ENCODE measurements around the gene MTHFD1L. TPM values are rescaled to one million over a fixed set of nuclear protein-coding genes. Genes with fewer than 3 reads are reported as not detected.

Gene MTHFD1L
- total RNA-seq, 4 donors from 2014 or later = 2.4 to 19.2 (median 8.0) TPM

DNA sequence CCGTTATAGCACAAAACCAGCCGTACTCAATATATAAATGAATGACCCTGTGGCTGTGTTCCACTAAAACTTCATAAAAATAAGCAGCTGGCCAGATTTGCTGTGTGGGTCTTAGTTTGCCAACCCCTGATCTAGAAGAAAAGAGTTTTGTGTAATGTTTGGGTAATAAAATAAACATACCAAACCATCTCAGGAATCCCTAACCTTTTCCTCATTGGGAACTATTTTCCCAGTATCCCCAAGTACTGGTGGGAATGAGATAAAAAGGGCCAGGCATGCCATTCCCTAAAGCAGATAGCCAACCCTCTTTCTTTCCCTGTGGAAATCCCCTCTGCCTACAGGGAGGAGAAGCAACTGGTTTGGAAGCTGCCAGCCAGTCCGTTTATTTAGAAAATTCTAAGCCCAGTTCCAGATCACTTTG is 205.1 kb downstream of the MTHFD1L start:
- Histone ChIP-seq H3K4me3 (peak overlapping the region in 2 of 4 donors; percentile 16 to 45), H3K27me3 (no peaks in the 10 kb centered on the region), H3K36me3 (no peaks in the 10 kb centered on the region), H3K9me3 (no peaks in the 10 kb centered on the region), H3K27ac (peak overlapping the region in 3 of 4 donors; percentile 59 to 84 (median 79)), H3K4me1 (peaks cover 0 to 45% (median 17%) of the 10 kb centered on the region in 3 donors)
- intact Hi-C loops (cut with DNase I) = no loop called here
- DNase-seq = no peak
- TF ChIP-seq POLR2A (IDR thresholded peaks at IDR 0.05) = no peak
- TF ChIP-seq, protein P1, sequence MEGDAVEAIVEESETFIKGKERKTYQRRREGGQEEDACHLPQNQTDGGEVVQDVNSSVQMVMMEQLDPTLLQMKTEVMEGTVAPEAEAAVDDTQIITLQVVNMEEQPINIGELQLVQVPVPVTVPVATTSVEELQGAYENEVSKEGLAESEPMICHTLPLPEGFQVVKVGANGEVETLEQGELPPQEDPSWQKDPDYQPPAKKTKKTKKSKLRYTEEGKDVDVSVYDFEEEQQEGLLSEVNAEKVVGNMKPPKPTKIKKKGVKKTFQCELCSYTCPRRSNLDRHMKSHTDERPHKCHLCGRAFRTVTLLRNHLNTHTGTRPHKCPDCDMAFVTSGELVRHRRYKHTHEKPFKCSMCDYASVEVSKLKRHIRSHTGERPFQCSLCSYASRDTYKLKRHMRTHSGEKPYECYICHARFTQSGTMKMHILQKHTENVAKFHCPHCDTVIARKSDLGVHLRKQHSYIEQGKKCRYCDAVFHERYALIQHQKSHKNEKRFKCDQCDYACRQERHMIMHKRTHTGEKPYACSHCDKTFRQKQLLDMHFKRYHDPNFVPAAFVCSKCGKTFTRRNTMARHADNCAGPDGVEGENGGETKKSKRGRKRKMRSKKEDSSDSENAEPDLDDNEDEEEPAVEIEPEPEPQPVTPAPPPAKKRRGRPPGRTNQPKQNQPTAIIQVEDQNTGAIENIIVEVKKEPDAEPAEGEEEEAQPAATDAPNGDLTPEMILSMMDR (IDR thresholded peaks at IDR 0.05) = no peak
- WGBS, 2 donors = 57 to 75% methylated on average over 3 of the region's 3 CpGs

DNA sequence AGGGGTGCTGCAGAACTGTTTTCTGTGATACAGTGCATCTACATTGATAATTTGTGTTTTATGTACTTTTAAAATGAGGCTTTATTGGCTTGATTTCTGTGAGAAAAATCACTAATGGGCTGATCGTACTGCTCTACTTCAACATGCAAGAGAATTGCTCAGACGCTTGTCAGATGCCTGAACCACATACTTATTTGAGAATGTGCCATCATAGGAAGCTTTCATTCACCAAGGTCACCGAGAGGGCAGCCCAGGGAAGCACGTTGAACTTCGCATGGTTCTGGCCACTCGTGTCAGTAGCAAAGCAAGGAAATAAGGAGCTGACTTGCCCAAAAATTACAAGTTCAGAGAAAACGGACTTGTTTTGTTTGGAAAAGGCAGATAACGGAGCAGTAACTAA is 205.8 kb downstream of the MTHFD1L start:
- no peaks in the 10 kb centered on the region for H3K27me3 ChIP-seq
- WGBS, 2 donors = 51 to 69% methylated on average over 8 of the region's 8 CpGs
- H3K4me1 ChIP-seq = peaks cover 0 to 50% (median 17%) of the 10 kb centered on the region in 3 donors
- H3K4me3 ChIP-seq = peak overlapping the region in 2 of 4 donors; percentile 16 to 45
- TF ChIP-seq, protein P1 (IDR thresholded peaks at IDR 0.05) = no peak
- H3K9me3 ChIP-seq = no peaks in the 10 kb centered on the region
- H3K36me3 ChIP-seq = no peaks in the 10 kb centered on the region
- H3K27ac ChIP-seq = peak overlapping the region in 3 of 4 donors; percentile 59 to 84 (median 79)
- intact Hi-C loops (cut with DNase I) = no loop called here
- no peak for DNase-seq

DNA sequence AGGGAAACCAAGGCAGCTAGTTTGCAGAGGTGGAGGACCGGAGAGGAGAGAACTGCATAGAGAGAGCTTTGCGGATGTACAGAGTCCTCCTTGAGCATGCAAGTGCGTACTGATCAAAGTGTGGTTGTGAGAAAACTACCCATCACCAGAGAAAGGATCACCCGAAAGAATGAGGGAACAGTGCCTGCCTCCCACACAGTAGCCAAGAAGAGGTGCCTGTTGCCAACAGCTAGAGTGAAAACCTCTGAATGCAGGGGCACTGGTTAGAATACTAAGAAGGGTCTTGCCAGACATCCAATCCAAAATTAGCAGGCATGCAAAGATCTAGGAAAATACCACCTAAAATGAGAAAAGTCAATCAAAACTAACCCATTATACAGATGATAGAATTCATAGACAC is 207.6 kb downstream of the MTHFD1L start:
- Histone ChIP-seq H3K36me3 (no peaks in the 10 kb centered on the region), H3K27me3 (no peaks in the 10 kb centered on the region), H3K27ac (no peak overlapping the region), H3K9me3 (no peaks in the 10 kb centered on the region), H3K4me3 (no peak overlapping the region), H3K4me1 (peaks cover 0 to 37% (median 8%) of the 10 kb centered on the region in 3 donors)
- WGBS, 2 donors = 68 to 82% methylated on average over 3 to 4 of the region's 4 CpGs
- intact Hi-C loops (cut with DNase I) = no loop called here
- TF ChIP-seq, protein P1 (IDR thresholded peaks at IDR 0.05) = no peak
- no peak for TF ChIP-seq POLR2A (IDR thresholded peaks at IDR 0.05)
- no peak for DNase-seq

DNA sequence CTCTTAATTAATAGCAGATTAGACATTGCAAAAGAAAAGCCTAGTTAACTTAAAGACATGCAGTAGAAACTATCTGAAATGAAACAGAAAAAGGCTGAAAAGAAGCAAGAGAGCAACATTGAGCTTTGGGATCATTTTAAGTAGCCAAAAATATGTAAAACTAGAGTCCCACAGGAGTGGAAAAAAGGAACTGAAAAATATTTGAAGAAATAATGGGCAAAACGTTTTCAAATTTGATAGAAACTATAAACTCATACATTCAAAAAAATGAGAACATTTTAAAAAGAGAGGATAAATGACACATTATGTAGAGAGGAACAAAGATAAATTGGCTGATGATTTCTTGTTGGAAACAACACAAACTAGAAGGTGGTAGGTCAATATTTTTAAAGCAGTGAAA is 208.2 kb downstream of the MTHFD1L start:
- 31% methylated on average over 1 of the region's 1 CpG for WGBS, 2 donors
- DNase-seq = no peak
- peaks cover 0 to 31% (median 4%) of the 10 kb centered on the region in 3 donors for H3K4me1 ChIP-seq
- intact Hi-C loops (cut with DNase I) = no loop called here
- H3K4me3 ChIP-seq = no peak overlapping the region
- H3K9me3 ChIP-seq = no peaks in the 10 kb centered on the region
- no peaks in the 10 kb centered on the region for H3K36me3 ChIP-seq
- no peak overlapping the region for H3K27ac ChIP-seq
- TF ChIP-seq, protein P1 (IDR thresholded peaks at IDR 0.05) = no peak
- no peak for TF ChIP-seq POLR2A (IDR thresholded peaks at IDR 0.05)
- H3K27me3 ChIP-seq = no peaks in the 10 kb centered on the region

DNA sequence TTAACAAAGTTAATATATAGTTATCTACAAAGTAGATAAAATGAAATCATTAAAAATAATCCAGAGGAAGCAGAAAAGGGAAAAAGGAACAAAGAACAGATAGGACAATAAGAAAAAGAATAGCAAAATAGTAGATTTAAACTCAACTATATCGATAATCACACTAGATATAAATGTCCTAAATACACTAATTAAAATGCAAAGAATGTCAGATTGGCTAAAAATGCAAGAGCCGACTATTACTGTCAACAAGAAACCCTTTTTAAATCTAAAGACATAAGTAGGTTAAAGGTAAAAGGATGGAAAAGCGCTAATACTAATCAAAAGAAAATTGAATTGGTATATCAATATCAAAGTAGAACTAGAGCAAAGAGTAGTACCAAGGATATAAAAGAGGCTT is 209.5 kb downstream of the MTHFD1L start:
- intact Hi-C loops (cut with DNase I) = no loop called here
- 98 to 100% methylated on average over 3 of the region's 3 CpGs for whole genome bisulfite sequencing, 2 donors
- peaks cover 0 to 20% (median 0%) of the 10 kb centered on the region in 3 donors for H3K4me1 ChIP-seq
- H3K36me3 ChIP-seq = peaks cover 0 to 4% (median 0%) of the 10 kb centered on the region in 3 donors
- DNase-seq = no peak
- H3K27me3 ChIP-seq = no peaks in the 10 kb centered on the region
- H3K27ac ChIP-seq = no peak overlapping the region
- H3K4me3 ChIP-seq = no peak overlapping the region
- H3K9me3 ChIP-seq = no peaks in the 10 kb centered on the region
- no peak for TF ChIP-seq POLR2A (IDR thresholded peaks at IDR 0.05)
- TF ChIP-seq, protein P1 (IDR thresholded peaks at IDR 0.05) = no peak
